Esophagus squamous epithelium (tissue), 4 donors: Measurements from ENCODE around the gene KATNAL1.

Experiments used
- CTCF ChIP-seq, 6 experiments: fragments of 450-650 bp in 4 of 6; fragments of 200-600 bp in 2 of 6; sonication (generic) in 2 of 6; IDR thresholded peaks; one replicate each; pipeline ENCODE4 v1.5.1; 2016 to 2019; ENCODE audit warnings: antibody characterized with exemption in 6 of 6, mild to moderate bottlenecking in 4 of 6, moderate library complexity in 4 of 6
- POLR2A ChIP-seq, 4 donors: fragments of 450-650 bp; IDR thresholded peaks; one replicate each; pipeline ENCODE4 v1.6.1; 2017; ENCODE audit warnings: antibody characterized with exemption in 4 of 4, mild to moderate bottlenecking in 4 of 4, moderate library complexity in 3 of 4

DNA sequence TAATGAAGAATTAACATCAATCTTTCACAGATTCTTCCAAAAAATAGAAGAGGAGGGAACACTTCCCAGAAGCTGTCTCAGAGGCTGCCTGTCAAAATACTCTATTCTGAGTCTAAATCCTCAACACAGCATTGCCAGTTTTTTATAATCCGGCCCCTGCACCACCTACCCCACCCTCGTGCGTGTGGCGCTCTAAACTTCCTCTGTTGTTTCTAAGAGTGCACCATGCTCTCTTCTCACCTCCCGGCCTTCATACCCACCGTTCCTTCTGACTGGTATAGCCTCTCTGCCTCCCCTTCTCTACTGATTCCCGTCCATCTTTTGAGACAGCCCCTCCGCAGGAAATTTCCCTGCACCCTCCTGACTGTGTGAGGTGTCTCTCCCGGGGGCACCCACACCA, 136.8 kb downstream of the KATNAL1 start:
- TF ChIP-seq CTCF (IDR thresholded peaks at IDR 0.05) (no peak), POLR2A (IDR thresholded peaks at IDR 0.05) (no peak)
